Prostate gland (tissue), 2 donors: ENCODE data around the gene CCR1. TPM values are rescaled to one million over a fixed set of nuclear protein-coding genes. Genes with fewer than 3 reads are reported as not detected.
"Not testable (repeated sequence)": the region's sequence is repeated elsewhere in the genome, so short reads cannot be mapped to it uniquely, and the experiment has no call there.

Experiments
- DNase-seq: peaks from one replicate; pipeline ENCODE4 v3.0.0-alpha.2; 2019; ENCODE audit warnings: low spot score
- H3K27ac ChIP-seq, 2 donors: fragments of 200-600 bp; sonication (generic); 2 replicates each; pipeline ENCODE4 v1.5.1; 2017 to 2019
- H3K27me3 ChIP-seq: fragments of 200-600 bp; sonication (generic); replicated peaks from 2 replicates; pipeline ENCODE4 v1.5.1; 2019; ENCODE audit not compliant: insufficient read depth
- H3K36me3 ChIP-seq, 2 donors: fragments of 200-600 bp; sonication (generic); 1 replicate in 1 of 2; 2 replicates in 1 of 2; pipeline versions ENCODE4 v1.5.1 to v1.8.1; 2017 to 2019
- H3K4me1 ChIP-seq: fragments of 200-600 bp; sonication (generic); replicated peaks from 2 replicates; pipeline ENCODE4 v1.5.1; 2019
- H3K4me3 ChIP-seq, 2 donors: fragments of 200-600 bp; sonication (generic); 2 replicates each; pipeline ENCODE4 v1.5.1; 2017 to 2019
- H3K9me3 ChIP-seq: fragments of 200-600 bp; sonication (generic); 2 replicates; pipeline ENCODE4 v1.5.1; 2017
- CTCF ChIP-seq, 4 experiments: fragments of 200-600 bp in 2 of 4; fragments of 450-650 bp in 2 of 4; sonication (generic) in 2 of 4; IDR thresholded peaks; 1 replicate in 3 of 4; 2 replicates in 1 of 4; pipeline ENCODE4 v1.5.1; 2016 to 2019; ENCODE audit warnings: antibody characterized with exemption in 4 of 4, mild to moderate bottlenecking in 2 of 4, moderate library complexity in 2 of 4
- POLR2A ChIP-seq: fragments of 450-650 bp; IDR thresholded peaks from one replicate; pipeline ENCODE4 v1.6.1; 2016; ENCODE audit warnings: antibody characterized with exemption, mild to moderate bottlenecking
- POLR2AphosphoS5 ChIP-seq: sonication (generic); formaldehyde crosslinking; IDR thresholded peaks from one replicate; pipeline ENCODE4 v1.6.1; 2017; ENCODE audit warnings: antibody characterized with exemption
- WGBS: methylation state at CpG from one replicate; pipeline ENCODE4 v1.1.5; 2018; 5-methylcytosine and 5-hydroxymethylcytosine counted together
- intact Hi-C: fragments of 100-400 bp; cut with DNase I; formaldehyde crosslinking; loops from one replicate; pipeline ENCODE4 v1.14.2; 2022
- total RNA-seq, 2 donors: library from RNA; depleted of rRNA; stranded (reverse); fragments of >200 nt; gene quantifications; one replicate each; pipeline ENCODE4 v1.1.0, GENCODE V29; 2016

CCR1 gene
- total RNA-seq, 2 donors from 2014 or later: 0.46 to 2.5 TPM

- H3K36me3 ChIP-seq: no peaks in the 10 kb centered on the region
- no peak overlapping the region for H3K27ac ChIP-seq
- no peaks in the 10 kb centered on the region for H3K4me1 ChIP-seq
- DNase-seq: no peak
- intact Hi-C loops: no loop called here
- 86% methylated on average over 2 of the region's 2 CpGs for WGBS
- no peaks in the 10 kb centered on the region for H3K27me3 ChIP-seq
- no peak overlapping the region for H3K4me3 ChIP-seq
- no peaks in the 10 kb centered on the region for H3K9me3 ChIP-seq
- no peak for TF ChIP-seq POLR2AphosphoS5
- TF ChIP-seq POLR2A: no peak
- no peak for TF ChIP-seq CTCF (IDR thresholded peaks at IDR 0.05)
These were observed 39.3 kb downstream of the CCR1 start for GRCh38 chr3:46168583-46169345.

- no peak overlapping the region for H3K27ac ChIP-seq
- no peak overlapping the region for H3K4me3 ChIP-seq
- no peaks in the 10 kb centered on the region for H3K9me3 ChIP-seq
- DNase-seq: no peak
- TF ChIP-seq CTCF (IDR thresholded peaks at IDR 0.05) (no peak), POLR2AphosphoS5 (no peak), POLR2A (no peak)
- intact Hi-C loops: no loop called here
- H3K36me3 ChIP-seq: no peaks in the 10 kb centered on the region
- WGBS: 74% methylated on average over 3 of the region's 3 CpGs
- H3K27me3 ChIP-seq: no peaks in the 10 kb centered on the region
- no peaks in the 10 kb centered on the region for H3K4me1 ChIP-seq
These were observed 44.5 kb downstream of the CCR1 start for GRCh38 chr3:46163556-46164041.

DNA sequence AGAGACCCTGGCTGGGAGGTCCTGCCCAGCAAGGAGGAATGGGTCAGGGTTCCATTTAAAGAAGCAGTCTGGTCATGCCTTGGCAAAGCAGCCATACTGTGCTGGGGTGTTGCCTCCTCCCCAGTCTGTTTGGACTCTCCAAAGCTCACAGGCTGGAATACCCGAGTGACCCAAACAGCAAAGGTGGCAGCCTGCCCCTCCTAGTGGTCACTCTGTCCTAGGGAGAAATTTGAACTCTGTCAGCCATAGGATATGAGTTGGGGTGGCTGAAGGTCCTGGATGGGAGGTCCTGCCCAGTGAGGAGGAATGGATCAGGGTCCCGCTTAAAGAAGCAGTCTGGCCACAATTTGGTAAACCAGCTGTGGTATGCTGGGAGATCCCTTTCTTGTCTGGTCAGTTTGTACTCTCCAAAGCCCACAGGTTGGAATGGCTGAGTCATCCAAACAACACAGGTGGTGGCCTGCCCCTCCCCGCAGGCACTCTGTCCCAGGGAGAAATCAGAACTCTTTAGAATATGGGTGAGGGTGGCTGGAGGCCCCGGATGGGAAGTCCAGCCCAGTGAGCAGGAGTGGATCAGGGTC, 45.0 kb downstream of the CCR1 start:
- no peak overlapping the region for H3K4me3 ChIP-seq
- no peak overlapping the region for H3K27ac ChIP-seq
- H3K36me3 ChIP-seq: no peaks in the 10 kb centered on the region
- no peaks in the 10 kb centered on the region for H3K27me3 ChIP-seq
- intact Hi-C loops: no loop called here
- H3K4me1 ChIP-seq: no peaks in the 10 kb centered on the region
- 75% methylated on average over 4 of the region's 4 CpGs for WGBS
- no peaks in the 10 kb centered on the region for H3K9me3 ChIP-seq
- TF ChIP-seq CTCF (IDR thresholded peaks at IDR 0.05) (no peak), POLR2A (no peak), POLR2AphosphoS5 (no peak)
- no peak for DNase-seq

GRCh38 chr3:46157685-46158084, 50.4 kb downstream of the CCR1 start:
- H3K4me3 ChIP-seq, H3K36me3 ChIP-seq, H3K27me3 ChIP-seq, DNase-seq, intact Hi-C loops, H3K9me3 ChIP-seq, H3K27ac ChIP-seq, H3K4me1 ChIP-seq: not testable (repeated sequence)
- 57% methylated on average over 1 of the region's 1 CpG for WGBS

GRCh38 chr3:46154311-46154710, 53.8 kb downstream of the CCR1 start:
- DNase-seq: no peak
- Histone ChIP-seq H3K36me3 (no peaks in the 10 kb centered on the region), H3K27me3 (no peaks in the 10 kb centered on the region), H3K9me3 (no peaks in the 10 kb centered on the region), H3K4me1 (no peaks in the 10 kb centered on the region), H3K27ac (no peak overlapping the region), H3K4me3 (no peak overlapping the region)
- WGBS: 95% methylated on average over 1 of the region's 1 CpG
- intact Hi-C loops: no loop called here
- TF ChIP-seq CTCF (IDR thresholded peaks at IDR 0.05): no peak
- TF ChIP-seq POLR2A: no peak
- TF ChIP-seq POLR2AphosphoS5: no peak

Other genes with a start within 250 kb of the CCR1 start
- gene FYCO1, start 212.5 kb downstream of the CCR1 start, total RNA-seq: 10 to 100 TPM; 33.1 to 56.7 TPM
- not detected for gene XCR1, start 180.8 kb downstream of the CCR1 start, total RNA-seq
- gene CCR3, start 34.1 kb upstream of the CCR1 start, total RNA-seq: not detected
- gene CCR2, start 145.8 kb upstream of the CCR1 start, total RNA-seq: 1 to 10 TPM; 1.0 to 6.5 TPM
- under 1 TPM; 0.55 to 0.68 TPM for gene CCR5, start 162.6 kb upstream of the CCR1 start, total RNA-seq
- gene CCRL2, start 198.9 kb upstream of the CCR1 start, total RNA-seq: under 1 TPM; 0.09 to 0.45 TPM